SU-DHL-6 (cell line): ENCODE measurements around the gene TRAF3IP3.

ENCODE experiments used
- H2AFZ ChIP-seq: fragments of 200-600 bp; sonication (generic); 2 replicates; pipeline ENCODE4 v1.6.1; 2014; ENCODE audit warnings: low read depth, mild to moderate bottlenecking, moderate library complexity, mixed read lengths, antibody characterized with exemption, low read length; ENCODE audit not compliant: severe bottlenecking
- H3F3A ChIP-seq: fragments of 200-600 bp; shearing (Covaris generic); 2 replicates; pipeline ENCODE4 v1.6.0; 2016; ENCODE audit warnings: antibody characterized with exemption, mild to moderate bottlenecking; ENCODE audit not compliant: insufficient read depth
- H3K27ac ChIP-seq: fragments of 200-600 bp; sonication (generic); 2 replicates; pipeline ENCODE4 v1.5.1; 2016; ENCODE audit warnings: low read depth, mild to moderate bottlenecking, low read length, moderate library complexity, mixed read lengths
- H3K27me3 ChIP-seq: fragments of 200-600 bp; sonication (generic), shearing (Covaris generic); 2 replicates; pipeline ENCODE4 v1.6.0; 2014; ENCODE audit warnings: mild to moderate bottlenecking, low read length
- H3K36me3 ChIP-seq: fragments of 200-600 bp; sonication (generic); 2 replicates; pipeline ENCODE4 v1.6.1; 2014; ENCODE audit warnings: mild to moderate bottlenecking, low read length, mixed read lengths
- H3K4me2 ChIP-seq: fragments of 300-600, 200-600 bp; shearing (Covaris generic), sonication (generic); 2 replicates; pipeline ENCODE4 v1.6.0; 2014; ENCODE audit warnings: low read length, low read depth, mild to moderate bottlenecking; ENCODE audit not compliant: poor library complexity, severe bottlenecking
- H3K4me3 ChIP-seq: fragments of 200-600 bp; sonication (generic); 2 replicates; pipeline ENCODE4 v1.5.1; 2014; ENCODE audit warnings: antibody characterized with exemption, low read length, mild to moderate bottlenecking, mixed read lengths; ENCODE audit not compliant: insufficient read depth, poor library complexity, severe bottlenecking
- H3K79me2 ChIP-seq: fragments of 200-600 bp; sonication (generic); 2 replicates; pipeline ENCODE4 v1.6.1; 2014; ENCODE audit warnings: mild to moderate bottlenecking, low read length, moderate library complexity; ENCODE audit not compliant: insufficient read depth
- H3K9ac ChIP-seq: fragments of 200-600 bp; sonication (generic); 2 replicates; pipeline ENCODE4 v1.7.0; 2014; ENCODE audit warnings: mild to moderate bottlenecking, low read length
- H3K9me2 ChIP-seq: fragments of 200-600 bp; sonication (generic); replicated peaks from 2 replicates; pipeline ENCODE4 v1.6.1; 2014; ENCODE audit warnings: low read length; ENCODE audit not compliant: insufficient read depth
- H3K9me3 ChIP-seq: fragments of 200-600 bp; sonication (generic); 2 replicates; pipeline ENCODE4 v1.6.1; 2014; ENCODE audit warnings: low read length, mixed read lengths; ENCODE audit not compliant: insufficient read depth
- H4K20me1 ChIP-seq: fragments of 200-600 bp; sonication (generic); 2 replicates; pipeline ENCODE4 v1.6.1; 2014; ENCODE audit warnings: low read depth, mild to moderate bottlenecking, antibody characterized with exemption, low read length, moderate library complexity, mixed read lengths
- CTCF ChIP-seq: fragments of 200-600 bp; sonication (generic); IDR thresholded peaks from one replicate; pipeline ENCODE4 v1.5.1; 2017; ENCODE audit warnings: antibody characterized with exemption, mild to moderate bottlenecking, low read length, moderate library complexity; ENCODE audit not compliant: insufficient read depth, poor library complexity, severe bottlenecking
- EZH2phosphoT487 ChIP-seq: fragments of 200-600 bp; sonication (generic), shearing (Covaris generic); conservative IDR thresholded peaks from 2 replicates; pipeline ENCODE4 v1.6.1; 2018; ENCODE audit warnings: mild to moderate bottlenecking, antibody characterized with exemption, low read length, moderate library complexity, mixed read lengths

The TRAF3IP3 gene

GRCh38 chr1:209759829-209760359 lies 4.0 kb downstream of the TRAF3IP3 start:
- Histone ChIP-seq H2AFZ (no peak overlapping the region), H3K79me2 (peaks cover 20% of the 10 kb centered on the region; the same call in 1 of the 2 replicates), H3K9me2 (no peaks in the 10 kb centered on the region), H3K9me3 (no peaks in the 10 kb centered on the region), H3K27me3 (no peaks in the 10 kb centered on the region), H3K36me3 (no peaks in the 10 kb centered on the region; the same call in 1 of the 2 replicates), H3K9ac (no peak overlapping the region), H3K4me2 (no peak overlapping the region), H3F3A (no peaks in the 10 kb centered on the region), H3K4me3 (no peak overlapping the region), H3K27ac (no peak overlapping the region), H4K20me1 (no peaks in the 10 kb centered on the region)
- TF ChIP-seq CTCF (no peak), EZH2phosphoT487 (no peak)

- no peaks in the 10 kb centered on the region for H3K9me3 ChIP-seq
- H3K9me2 ChIP-seq, result no peaks in the 10 kb centered on the region
- peaks cover 19% of the 10 kb centered on the region; the same call in 1 of the 2 replicates for H3K79me2 ChIP-seq
- H3K4me3 ChIP-seq, result no peak overlapping the region
- H2AFZ ChIP-seq, result no peak overlapping the region
- no peaks in the 10 kb centered on the region for H3K27me3 ChIP-seq
- no peak overlapping the region for H3K9ac ChIP-seq
- no peaks in the 10 kb centered on the region for H3F3A ChIP-seq
- H3K36me3 ChIP-seq, result no peaks in the 10 kb centered on the region; the same call in 1 of the 2 replicates
- no peaks in the 10 kb centered on the region for H4K20me1 ChIP-seq
- no peak overlapping the region for H3K27ac ChIP-seq
- no peak overlapping the region for H3K4me2 ChIP-seq
- TF ChIP-seq EZH2phosphoT487, result no peak
- no peak for TF ChIP-seq CTCF
Observed at GRCh38 chr1:209761011-209761635, 5.3 kb downstream of the TRAF3IP3 start.

- H3K27me3 ChIP-seq, result no peaks in the 10 kb centered on the region
- TF ChIP-seq EZH2phosphoT487 (no peak), CTCF (no peak)
- no peak overlapping the region for H3K9ac ChIP-seq
- no peaks in the 10 kb centered on the region; the same call in 1 of the 2 replicates for H3K36me3 ChIP-seq
- H3K4me3 ChIP-seq, result no peak overlapping the region
- H3K9me3 ChIP-seq, result 0 out of 2 replicates have a peak, but pooled peaks cover 3% of the 10 kb centered on the region
- H3K9me2 ChIP-seq, result no peaks in the 10 kb centered on the region
- no peak overlapping the region for H3K4me2 ChIP-seq
- H4K20me1 ChIP-seq, result no peaks in the 10 kb centered on the region
- no peaks in the 10 kb centered on the region for H3K79me2 ChIP-seq
- H3F3A ChIP-seq, result no peaks in the 10 kb centered on the region
- H2AFZ ChIP-seq, result no peak overlapping the region
- H3K27ac ChIP-seq, result no peak overlapping the region
Observed at GRCh38 chr1:209766051-209766450, 10.2 kb downstream of the TRAF3IP3 start.
